Stimulated activated CD4-positive, alpha-beta T cell treated with anti-CD3 and anti-CD28 coated beads, Interleukin-12 subunit alpha, Interleukin-12 subunit beta, amount 100 ng/mL, for 4 hours (primary cell): ENCODE results near the gene COLGALT1.

Experiments used
- DNase-seq: peaks from one replicate; pipeline ENCODE4 v3.0.0-alpha.2; 2020

COLGALT1 gene

DNA sequence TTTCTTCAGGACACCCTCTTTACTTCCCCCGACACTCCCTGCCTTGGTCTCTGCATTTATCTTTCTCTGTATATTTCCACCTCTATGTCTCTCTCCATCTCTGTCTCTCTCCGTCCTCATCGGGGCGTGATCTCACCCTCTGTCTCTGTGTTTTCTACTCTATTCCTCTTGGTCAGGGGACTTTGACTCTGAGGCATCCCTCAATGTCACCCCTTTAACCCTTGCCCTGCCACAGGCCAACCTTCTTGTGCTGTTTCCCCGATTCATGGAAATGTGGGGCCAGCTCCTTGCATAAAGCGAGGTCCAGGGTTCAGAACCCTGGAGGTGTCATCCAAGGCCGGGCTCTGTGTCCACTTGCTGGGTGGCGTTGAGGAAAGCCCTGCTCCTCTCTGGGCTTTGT is 46.8 kb downstream of the COLGALT1 start:
- no peak for DNase-seq

DNA sequence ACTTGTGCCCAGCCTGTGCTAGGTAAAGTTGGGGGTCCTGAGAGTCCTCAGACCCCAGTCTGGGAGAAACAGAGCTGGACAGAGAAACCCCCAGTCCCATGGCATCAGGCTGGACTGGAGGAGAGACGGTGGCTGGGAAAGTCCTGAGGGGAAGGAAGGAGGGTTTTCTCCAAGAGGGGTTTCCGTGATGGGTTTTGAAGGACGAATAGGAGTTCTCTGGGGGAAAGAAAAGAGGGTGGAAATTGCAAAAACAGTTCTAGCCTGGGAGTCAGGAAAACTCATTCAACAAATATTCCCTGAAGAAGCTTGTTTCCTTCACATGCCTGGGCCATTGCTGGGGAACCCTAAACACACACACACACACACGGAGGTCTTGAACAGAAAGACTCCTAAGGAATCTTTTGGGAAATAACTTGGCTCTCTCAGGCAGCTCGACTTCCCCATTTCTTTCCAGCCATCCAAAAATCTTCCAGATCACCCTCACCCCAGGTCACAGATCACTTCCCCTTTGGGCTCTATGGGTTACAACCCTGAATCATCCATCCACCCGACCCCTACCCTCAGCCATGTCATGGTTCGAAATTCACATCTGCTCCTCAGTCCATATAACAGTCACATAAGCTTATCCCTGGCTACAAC is 47.5 kb downstream of the COLGALT1 start:
- no peak for DNase-seq

DNA sequence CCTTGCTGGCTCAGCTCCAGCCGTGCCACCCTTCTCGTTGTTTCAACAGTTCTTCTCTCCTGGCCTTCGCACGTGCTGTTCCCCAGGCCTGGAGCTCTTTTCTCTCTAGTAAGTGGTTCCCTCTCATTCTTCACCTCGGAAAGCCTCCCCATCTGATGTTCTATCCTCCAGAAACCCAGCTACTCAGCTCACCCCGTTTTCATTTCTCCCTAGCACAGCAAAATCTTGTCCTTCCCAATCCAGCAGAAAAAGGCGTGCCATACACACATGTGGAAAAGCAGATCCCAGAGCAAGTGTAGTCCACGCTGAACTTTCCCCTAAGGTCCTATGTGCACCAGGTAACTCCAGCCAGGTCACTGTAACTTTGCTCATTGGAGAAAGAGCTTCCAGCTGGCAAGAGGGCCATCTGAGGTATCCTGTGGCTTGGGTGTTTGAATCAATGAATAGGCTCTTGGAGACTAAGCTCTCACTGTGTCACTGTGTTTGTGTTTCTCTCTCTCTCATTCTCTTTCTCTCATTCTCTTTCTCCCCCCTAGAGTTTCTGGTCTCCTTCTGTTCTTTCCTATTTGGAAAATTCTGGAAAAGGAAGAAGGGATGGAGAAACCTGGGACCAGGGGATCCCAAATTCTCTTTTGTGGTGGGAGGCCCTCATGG is 49.0 kb downstream of the COLGALT1 start:
- DNase-seq, result no peak

DNA sequence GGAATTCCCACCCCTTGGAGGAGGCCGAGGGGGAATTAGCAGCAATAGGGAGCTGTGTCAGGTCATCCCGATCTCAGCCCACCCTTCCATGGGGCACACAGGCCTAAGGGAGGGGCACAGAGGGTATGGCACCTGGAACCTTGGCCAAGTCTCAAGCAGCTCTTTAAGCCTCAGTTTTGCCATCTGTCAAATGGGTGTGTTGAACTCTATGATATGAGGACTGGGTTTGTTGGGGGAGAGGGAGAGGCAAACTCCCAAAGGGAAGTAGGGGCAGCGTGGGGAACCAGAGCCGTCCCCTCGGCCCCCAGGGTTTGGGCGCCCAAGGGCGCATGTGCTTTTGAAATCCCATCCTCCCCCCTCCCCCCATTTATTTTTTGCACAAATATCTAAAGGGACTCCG is 49.7 kb downstream of the COLGALT1 start:
- DNase-seq, result no peak

DNA sequence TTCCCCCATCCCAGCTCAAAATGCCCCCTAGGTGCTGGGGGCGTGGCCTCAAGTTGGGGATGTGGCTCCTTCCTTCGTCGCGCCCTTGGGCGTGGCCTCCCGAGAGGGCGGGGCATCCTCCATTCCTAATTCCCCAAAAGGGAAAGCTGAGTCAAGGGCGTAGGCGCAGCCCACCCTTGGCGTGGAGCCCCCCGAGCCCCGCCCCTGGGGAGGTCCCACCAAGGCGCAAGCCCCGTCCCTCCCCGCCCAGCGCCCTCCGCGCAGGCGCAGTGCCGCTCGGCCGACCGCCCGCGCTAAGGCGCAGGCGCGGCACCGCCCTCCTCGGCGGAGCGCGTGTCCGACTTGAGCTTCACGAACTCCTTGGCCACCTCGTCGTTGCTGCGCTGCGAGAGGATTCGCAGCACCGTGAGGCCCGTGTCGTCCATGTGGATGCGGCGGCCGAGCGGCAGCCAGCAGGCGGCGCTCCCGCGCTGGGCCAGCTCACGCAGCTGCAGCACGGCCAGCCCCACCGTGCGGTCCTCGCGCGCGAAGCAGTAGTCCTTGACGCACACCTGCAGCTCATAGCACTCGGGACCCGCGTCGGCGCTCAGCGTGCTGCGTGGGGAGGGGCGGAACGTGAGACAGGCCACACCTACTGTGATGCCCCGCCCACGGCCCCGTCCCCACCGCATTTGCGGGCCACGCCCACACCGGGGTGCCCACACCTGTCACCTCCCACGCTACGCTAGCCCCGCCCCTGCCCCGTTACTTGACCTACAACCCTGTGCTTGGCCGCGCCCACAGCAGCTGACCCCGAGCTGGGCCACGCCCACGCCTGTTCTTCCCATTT is 50.5 kb downstream of the COLGALT1 start:
- peak; percentile 79 for DNase-seq

DNA sequence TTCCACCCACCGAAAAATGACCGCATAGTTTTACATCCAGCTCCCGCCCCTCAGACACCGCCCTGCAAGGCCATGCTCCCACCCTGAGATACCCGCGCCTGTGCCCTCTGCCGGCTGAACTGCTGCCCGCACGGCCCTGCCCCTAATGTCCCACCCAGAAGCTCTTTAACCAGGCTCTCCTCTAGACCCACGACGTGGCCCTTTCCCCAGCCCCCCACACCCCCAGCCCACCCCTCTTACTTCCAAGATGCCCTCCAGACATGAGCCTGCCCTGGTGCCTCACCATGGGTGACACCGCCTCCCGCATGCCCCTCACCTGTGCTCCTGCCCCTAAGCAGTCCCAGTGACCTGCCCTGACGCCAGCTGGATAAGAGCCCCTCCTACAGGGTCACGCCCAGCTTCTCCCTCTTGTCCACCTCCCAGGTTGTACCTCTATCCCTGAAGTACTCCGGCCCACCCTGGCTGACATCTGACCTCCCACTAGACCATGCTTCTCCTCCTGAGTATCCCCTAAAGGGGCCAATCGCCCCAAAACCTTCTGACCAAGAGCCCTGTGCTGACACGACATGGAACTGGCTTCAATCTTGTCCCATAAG is 51.2 kb downstream of the COLGALT1 start:
- no peak for DNase-seq

DNA sequence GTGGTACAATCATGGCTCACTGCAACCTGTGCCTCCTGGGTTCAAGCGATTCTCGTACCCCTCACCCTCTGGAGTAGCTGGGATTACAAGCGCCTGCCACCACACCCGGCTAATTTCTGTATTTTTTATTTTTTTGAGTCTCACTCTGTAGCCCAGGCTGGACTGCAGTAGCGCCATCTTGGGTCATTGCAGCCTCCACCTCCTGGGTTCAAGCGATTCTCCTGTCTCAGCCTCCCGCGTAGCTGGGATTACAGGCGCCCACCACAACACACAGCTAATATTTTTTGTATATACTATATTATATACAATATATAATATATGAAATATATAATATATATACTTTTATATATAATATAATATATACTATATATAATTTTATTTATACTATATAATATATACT is 52.5 kb downstream of the COLGALT1 start:
- DNase-seq, result no peak

DNA sequence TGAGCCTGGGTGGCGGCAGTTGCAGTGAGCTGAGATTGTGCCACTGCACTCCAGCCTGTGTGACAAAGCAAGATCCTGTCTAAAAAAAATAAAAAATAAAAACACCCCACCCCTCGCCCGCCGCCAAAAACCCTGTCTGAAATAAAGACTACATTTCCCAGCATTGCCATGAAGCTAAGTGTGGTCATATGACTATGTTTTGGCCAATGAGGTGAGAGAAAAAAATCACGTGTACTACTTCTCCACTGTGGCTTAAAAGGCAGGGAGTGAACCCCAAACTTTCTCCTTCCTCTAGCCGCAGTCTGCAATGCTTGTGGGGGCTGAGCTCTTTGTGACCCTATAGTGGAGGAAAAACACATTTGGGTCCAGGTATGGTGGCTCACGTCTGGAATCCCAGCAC is 54.9 kb downstream of the COLGALT1 start:
- DNase-seq, result no peak

DNA sequence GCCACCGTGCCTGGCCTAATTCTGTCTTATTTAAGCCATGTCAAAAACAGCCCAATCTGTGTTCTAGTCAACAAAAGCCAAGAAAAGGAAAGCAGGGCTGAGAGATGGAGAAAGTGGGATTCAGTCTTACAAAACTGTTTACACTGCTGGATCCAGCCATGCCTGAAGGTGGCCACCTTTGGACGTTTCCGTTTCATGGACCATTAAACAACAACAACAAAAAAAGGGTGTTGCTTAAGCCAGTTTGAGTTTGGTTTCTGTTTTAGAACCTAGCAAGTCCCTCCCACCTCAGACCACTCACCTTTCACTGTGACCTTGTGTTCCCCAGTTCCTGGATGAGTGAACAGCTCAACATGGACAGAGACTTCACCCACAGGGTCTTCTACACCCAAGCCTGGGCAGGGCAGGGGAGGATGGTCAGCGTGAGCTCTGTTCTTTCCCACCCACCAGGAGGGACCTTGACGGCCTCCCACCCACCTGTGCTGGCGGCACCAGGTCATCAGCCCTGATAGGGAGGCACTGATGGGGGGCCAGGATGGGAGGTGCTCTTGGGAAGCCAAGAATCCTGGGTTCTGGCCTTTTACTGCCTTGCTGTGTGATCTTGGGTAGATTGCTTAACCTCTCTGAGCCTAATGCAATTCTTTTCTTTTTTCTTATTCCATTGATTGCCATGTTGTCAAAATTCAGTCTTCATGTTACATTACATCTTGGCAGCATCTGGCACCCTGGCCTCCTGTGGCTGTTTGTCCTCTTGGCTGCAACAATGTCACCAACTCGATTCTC is 56.2 kb downstream of the COLGALT1 start:
- no peak for DNase-seq

DNA sequence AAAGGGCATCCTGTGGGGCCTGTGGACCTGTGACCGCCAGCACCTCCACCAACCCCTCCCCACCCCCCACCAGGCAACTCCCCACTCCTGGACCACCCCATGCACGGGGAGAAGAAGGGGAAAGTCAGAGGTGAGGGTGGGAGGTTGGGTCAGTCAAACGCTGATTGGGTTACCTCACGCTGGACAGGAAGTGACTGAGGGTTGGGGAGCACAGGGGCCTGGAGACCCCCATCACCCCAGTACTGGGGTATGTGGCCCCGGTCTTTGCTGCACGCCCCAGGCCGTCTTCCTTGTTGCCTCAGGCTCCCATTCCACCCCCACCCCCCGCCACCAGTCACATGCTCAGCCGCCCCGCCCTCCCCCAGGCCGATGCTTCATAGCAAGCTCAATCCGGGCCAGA is 59.0 kb downstream of the COLGALT1 start:
- no peak for DNase-seq

DNA sequence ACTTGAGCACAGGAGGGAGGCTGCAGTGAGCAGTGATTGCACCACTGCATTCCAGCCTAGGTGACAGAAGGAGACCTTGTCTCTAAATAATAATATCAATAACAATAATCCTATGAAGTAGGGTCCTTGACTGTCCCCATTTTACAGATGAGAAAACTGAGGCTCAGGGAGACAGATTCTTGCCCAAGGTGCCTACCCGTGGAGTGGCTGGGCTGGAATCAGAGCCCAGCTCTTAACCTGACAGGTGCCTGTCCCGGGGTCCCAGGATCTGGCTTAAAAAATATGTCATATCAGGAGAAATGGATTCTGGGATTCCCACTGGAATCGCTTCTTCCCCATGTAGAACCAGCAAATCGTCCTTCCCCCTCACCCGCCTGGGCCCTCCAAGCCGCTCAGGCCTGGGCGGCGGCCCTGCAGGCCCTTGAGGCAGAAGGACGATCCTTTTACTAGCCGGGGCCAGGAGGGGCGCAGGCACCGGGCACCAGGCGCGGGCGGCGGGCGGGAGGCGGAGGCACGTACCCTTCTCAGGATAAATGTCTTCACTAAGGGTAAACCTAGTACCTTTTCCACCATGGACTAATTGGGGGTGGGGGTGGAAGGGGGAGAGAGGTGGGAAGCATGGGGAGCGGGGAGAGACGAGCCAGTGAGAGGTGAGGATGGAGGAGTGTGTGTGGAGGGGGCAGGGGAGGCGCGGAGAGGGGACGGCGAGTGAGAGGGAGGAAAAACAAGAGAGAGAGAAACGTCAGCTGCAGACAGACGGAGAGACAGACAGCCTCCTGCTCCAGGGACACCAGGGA is 60.6 kb downstream of the COLGALT1 start:
- DNase-seq, result no peak

DNA sequence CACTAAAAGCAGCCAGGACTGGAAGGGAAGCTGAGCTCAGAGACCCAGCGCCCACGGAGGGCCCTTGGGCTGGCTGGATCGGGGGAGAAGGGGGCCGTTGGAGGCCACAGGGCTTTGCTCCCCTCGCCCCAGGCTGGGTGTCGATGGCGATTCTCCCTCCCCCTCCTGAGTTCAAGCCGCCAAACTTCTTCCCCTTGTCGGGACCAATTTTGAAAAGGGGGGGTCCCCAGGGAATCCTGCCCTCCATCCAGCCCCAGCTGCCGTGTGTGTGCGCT is 61.2 kb downstream of the COLGALT1 start:
- no peak for DNase-seq

DNA sequence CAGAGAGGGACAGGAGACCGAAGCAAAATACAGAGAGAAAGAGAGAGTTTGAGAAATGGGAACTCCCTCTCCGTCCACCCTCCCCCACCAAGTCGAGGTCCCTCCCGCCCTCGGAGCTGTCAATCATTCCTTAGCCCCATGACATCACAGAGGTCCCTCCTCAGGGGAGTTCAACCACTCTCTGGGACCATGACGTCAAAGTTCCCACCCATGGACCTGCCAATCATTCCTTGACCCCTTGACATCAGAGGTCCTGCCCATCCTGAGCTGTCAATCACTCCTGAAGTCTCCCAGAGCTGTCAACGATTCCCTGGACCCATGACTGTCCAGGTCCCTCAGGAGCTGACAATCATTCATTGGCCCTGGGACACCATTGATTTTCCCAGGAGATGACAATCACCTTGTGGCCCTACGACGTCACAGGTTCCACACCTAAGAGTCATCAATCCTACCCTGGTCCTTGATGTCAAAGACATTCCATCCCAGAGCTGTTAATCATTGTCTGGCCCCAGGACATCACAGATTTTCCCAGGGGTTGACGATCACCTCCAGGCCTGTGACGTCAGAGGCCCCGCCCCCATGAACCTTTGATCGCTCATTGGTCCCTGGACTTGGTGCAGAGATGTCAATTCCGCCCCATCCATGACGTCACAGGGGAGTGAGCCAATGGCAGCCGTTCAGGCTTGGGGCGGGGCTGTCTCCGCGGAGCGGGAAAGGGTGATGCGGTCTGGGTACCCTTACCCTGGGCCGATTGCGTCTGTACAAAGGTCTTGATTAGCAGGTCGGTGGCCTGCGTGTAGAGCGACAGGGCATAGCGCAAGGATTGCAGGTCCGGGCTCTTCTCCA is 61.7 kb downstream of the COLGALT1 start:
- DNase-seq, result no peak

DNA sequence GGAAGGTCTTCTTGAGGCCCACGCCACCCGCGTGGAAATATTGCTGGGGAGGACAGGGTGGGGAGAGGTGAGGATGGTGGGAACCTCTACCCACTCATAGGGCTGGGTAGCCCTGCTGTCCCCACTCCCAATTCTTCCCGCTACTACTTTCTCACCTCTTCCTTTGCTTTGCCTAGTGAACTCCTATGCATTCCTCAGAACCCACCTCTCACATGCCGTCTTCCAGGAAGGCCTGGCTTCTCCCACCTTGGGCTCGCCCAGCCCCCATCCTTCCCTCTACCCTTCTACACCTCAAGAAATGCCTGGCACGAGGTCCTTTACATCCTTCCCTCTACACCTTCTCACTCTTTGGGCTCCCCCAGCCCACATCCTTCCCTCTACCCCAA is 62.4 kb downstream of the COLGALT1 start:
- DNase-seq, result no peak

DNA sequence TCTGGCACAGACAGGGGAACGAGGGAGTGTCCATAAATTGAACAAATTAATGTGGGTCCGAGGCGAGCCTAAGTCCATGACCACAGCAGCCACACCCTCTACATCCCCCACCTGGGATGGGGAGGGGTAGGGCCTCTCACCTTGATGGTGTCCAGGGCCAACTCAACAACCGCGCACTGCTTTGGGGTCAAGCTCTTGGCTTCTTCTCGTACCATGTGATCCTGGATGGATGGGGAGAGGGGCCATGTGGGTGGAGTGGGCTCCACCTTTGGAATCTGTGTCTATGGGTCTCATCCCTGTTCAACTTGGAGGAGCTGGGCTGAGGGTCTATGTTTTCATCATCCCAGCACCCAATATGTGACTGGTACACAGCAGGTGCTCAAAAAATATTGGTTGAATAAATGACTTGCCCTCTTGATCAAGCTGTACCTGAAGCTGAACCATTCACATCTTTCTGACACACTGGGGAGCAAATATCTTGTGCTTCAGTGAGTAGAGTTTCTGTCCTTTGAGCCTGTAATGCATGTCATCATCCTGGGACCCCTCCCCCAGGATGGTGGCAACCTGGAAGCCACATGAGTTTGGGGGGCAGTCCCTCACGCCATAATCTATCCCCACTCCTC is 62.9 kb downstream of the COLGALT1 start:
- no peak for DNase-seq

DNA sequence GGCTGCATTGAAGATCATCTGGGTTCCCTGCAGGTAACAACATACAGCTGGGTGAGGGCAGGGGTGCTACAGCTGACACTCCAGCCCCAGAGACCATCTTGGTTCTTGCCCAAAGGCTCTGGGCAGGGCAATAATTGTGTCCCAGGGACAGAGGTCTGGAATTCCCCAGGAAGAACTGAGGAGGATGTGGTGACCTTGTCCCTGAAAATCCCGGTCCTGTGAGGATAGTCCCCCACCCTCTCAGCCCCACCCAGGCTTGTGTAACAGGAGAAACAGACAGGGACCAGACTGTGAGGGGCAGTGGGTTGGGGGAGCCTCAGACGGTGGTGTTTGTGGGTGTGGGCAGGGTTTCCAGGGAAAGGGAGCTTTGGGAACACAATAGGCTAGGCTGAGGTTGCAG is 63.5 kb downstream of the COLGALT1 start:
- no peak for DNase-seq

DNA sequence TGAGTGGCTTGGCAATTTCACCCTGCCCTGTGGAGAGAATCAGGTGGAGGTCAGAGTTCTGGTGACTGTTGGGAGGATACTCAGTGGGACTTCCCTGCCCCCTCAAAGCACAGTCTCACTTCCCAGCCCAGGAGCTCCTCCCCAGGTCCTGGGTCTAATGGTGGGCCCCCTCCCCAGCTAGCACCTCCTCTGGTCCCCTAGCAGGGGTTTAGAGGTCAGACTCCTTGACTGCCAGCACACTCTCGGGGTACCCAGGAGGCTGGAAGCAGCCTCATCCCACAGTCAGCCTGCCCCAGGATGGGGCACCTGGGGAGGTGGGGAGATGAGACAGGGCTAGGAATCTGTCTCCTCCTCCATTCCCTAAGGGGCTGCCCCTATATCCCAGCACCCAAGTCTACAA is 65.2 kb downstream of the COLGALT1 start:
- no peak for DNase-seq

DNA sequence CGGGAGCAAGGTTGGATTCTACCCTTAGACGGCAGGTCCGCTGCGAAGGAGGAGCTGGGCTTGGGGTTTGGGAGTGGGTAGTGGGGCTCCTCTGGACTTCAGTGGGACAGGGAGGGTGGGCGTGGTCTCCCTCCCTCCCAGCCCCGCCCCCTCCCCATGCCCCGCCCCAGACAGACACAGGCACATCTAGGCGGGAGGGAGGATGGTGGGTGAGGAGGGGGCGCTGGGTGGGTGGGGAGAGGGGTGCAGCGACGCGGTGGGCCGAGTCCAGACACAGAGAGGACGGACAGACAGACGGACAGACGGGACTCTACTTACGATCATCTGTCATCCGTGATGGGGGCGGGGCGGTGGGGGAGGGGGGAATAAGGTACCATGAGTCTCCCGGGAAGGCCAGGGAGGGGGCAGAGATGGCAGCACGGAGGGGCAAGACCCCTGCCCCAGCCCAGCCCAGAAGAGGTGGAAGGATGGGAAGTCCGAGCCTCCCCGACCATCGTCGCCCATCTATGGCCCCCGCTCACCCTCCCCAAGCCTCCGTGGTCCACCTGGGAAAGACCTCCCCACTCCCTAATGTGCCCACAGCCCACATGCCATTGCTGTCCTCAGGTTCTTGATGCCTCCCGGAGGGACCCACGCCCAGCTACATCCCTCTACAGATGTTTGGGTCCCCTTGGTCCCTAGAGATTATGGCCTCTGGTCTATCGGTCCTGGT is 67.9 kb downstream of the COLGALT1 start:
- no peak for DNase-seq

DNA sequence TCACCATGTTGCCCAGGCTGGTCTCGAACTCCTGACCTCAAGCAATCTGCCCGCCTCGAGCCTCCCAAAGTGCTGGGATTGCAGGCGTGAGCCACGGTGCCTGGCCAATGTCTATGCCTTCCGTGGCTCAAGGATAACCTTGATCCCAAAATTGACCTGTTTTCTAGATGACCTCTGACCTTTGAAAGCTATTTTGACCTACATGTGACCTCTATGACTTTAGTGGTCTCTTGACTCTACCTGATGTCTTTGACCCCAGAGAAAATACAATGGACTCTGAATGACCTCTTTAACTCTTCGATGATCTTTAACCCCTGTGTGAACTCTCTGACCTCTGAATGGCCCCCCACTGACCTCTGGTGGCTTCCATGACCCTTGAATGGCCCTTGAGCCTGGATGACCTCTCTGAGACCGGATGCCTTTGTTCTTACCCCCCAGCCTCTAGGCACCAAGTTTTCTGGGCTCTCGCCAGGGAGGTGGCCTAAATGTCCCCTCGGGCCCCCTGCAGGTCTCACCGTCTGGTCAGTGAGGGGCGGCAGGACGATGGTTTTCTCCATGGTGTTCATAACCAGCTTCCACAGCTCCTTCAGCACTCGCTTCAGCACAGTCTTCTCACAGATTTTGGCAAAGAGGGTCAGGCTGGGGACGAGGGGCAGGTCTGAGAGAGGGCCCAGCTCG is 69.0 kb downstream of the COLGALT1 start:
- no peak for DNase-seq

DNA sequence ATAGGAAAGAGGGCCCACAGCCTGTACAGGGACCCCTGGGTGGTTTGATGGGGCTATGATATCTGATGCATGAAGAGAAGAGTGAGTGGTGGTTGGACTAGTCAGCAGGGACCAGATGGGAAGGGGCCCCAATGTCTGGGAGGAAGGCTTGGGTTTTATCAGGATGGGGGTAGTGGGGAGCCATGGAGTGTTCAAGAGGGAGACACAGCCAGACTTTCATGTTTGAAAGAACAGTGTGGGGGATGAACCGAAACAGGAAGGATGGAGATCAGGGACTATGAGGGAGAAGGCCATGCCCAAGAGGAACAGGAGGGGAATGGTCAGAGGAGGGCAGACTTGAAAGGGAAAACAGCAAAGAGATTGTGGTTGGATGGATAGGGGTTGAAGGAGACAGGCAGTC is 69.6 kb downstream of the COLGALT1 start:
- no peak for DNase-seq
